ENCODE results near the gene RPS6KC1. TPM values are rescaled to one million over a fixed set of nuclear protein-coding genes. Genes with fewer than 3 reads are reported as not detected.

RPS6KC1 gene
- total and polyA plus RNA-seq, 2 of the 4 experiments (the other 2 are of a cell fraction): 7.9 to 23.7 TPM

- WGBS, 2 experiments (ENCODE audit: extremely low coverage in 2 of 2, insufficient read length in 1 of 2): 75% methylated on average over 2 of the region's 5 CpGs; no CpG with 5 or more reads in 1 of the 2 experiments
- H3K79me1 ChIP-seq (ENCODE audit: low read depth in 1 of 2, low read length in 2 of 2): peaks cover 10 to 15% of the 10 kb centered on the region in 2 experiments; a peak in 2 of 4 replicates
- H3K18ac ChIP-seq (ENCODE audit: low read depth, low read length): no peak overlapping the region
- no peak overlapping the region for H2BK5ac ChIP-seq (ENCODE audit: low read depth, low read length, poor library complexity, severe bottlenecking)
- H3K4ac ChIP-seq (ENCODE audit: low read depth, low read length): no peak overlapping the region
- no peak overlapping the region for H2AK5ac ChIP-seq (ENCODE audit: low read depth, low read length)
- H3K56ac ChIP-seq (ENCODE audit: extremely low read depth, insufficient read depth, low read length): no peak overlapping the region
- no peak overlapping the region for H3K23ac ChIP-seq (ENCODE audit: low read depth, low read length)
- intact Hi-C loops (cut with micrococcal nuclease) (no loop called here), dilution Hi-C loops (cut with HindIII; ENCODE audit: low sequenced_read_pairs, unreplicated experiment) (no loop called here), in situ Hi-C loops (cut with MboI; ENCODE audit: low sequenced_read_pairs) (no loop called here)
- no peak overlapping the region for H3K4me3 ChIP-seq (ENCODE audit: insufficient read depth, low read depth, low read length)
- H3K36me3 ChIP-seq (ENCODE audit: control insufficient read depth, insufficient read depth, low read length): no peaks in the 10 kb centered on the region
- H3K9me1 ChIP-seq (ENCODE audit: insufficient read depth, low read length): no peaks in the 10 kb centered on the region; the same call in 1 of the 2 replicates
- H3K14ac ChIP-seq (replicated peaks; ENCODE audit: low read depth, low read length): no peak overlapping the region
- H2AK9ac ChIP-seq (replicated peaks; ENCODE audit: low read depth, low read length, poor library complexity): no peak overlapping the region
- H4K20me1 ChIP-seq (ENCODE audit: insufficient read depth, low read length): no peaks in the 10 kb centered on the region
- ChIA-PET POLR2A (ENCODE audit: unreplicated experiment) (no interaction called here), CTCF (no interaction called here)
- no peak overlapping the region for H4K5ac ChIP-seq (ENCODE audit: low read depth, low read length)
- no peak overlapping the region for H3K4me2 ChIP-seq (ENCODE audit: low read depth, low read length)
- no peaks in the 10 kb centered on the region for H3K4me1 ChIP-seq (ENCODE audit: control insufficient read depth, insufficient read depth, low read length)
- H4K91ac ChIP-seq (ENCODE audit: insufficient read depth, low read depth, low read length): no peak overlapping the region
- no peak overlapping the region for H2BK20ac ChIP-seq (ENCODE audit: low read depth, low read length)
- BruUV-seq (replicated peaks): no TSS peak
- no peak overlapping the region for H2BK15ac ChIP-seq (ENCODE audit: low read depth, low read length)
- TF ChIP-seq BHLHE40 (IDR thresholded peaks at IDR 0.05; ENCODE audit: low read depth, low read length): no peak
- TF ChIP-seq, protein P1, sequence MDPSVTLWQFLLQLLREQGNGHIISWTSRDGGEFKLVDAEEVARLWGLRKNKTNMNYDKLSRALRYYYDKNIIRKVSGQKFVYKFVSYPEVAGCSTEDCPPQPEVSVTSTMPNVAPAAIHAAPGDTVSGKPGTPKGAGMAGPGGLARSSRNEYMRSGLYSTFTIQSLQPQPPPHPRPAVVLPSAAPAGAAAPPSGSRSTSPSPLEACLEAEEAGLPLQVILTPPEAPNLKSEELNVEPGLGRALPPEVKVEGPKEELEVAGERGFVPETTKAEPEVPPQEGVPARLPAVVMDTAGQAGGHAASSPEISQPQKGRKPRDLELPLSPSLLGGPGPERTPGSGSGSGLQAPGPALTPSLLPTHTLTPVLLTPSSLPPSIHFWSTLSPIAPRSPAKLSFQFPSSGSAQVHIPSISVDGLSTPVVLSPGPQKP (IDR thresholded peaks at IDR 0.05; ENCODE audit: borderline replicate concordance, low read depth, low read length): no peak
- no peak overlapping the region for H3K27ac ChIP-seq (ENCODE audit: insufficient read depth, low read length)
- no peak overlapping the region for H2BK120ac ChIP-seq (ENCODE audit: low read depth, low read length)
- H4K8ac ChIP-seq (ENCODE audit: low read depth in 2 of 2, low read length in 2 of 2): no peak overlapping the region
- no peaks in the 10 kb centered on the region for H3K27me3 ChIP-seq (ENCODE audit: control insufficient read depth, insufficient read depth, low read length)
- no peak overlapping the region for H2AFZ ChIP-seq (replicated peaks; ENCODE audit: low read length, poor library complexity)
- no peaks in the 10 kb centered on the region for H3K9me3 ChIP-seq (ENCODE audit: control insufficient read depth, insufficient read depth, low read length)
- no peak overlapping the region for H3K9ac ChIP-seq (ENCODE audit: low read depth, low read length)
- no peak for ATAC-seq (ENCODE audit: low read depth)
- DNase-seq: no peak
Observed at GRCh38 chr1:213194383-213194782, 143.3 kb downstream of the RPS6KC1 start.
